LHCN-M2 (cell line): Measurements from ENCODE around the gene FABP6. TPM values are rescaled to one million over a fixed set of nuclear protein-coding genes. Genes with fewer than 3 reads are reported as not detected.
"Not testable (repeated sequence)": the region's sequence is repeated elsewhere in the genome, so short reads cannot be mapped to it uniquely, and the experiment has no call there.

Experiments used
- DNase-seq: peaks from one replicate; pipeline ENCODE4 v3.0.0-alpha.2; 2012; ENCODE audit warnings: low read depth
- total RNA-seq: library from RNA; depleted of rRNA; stranded (reverse); fragments of >200 nt; gene quantifications from 2 replicates; pipeline ENCODE4 v1.2.3, GENCODE V29; 2014

FABP6 gene
- total RNA-seq, 1 experiment from 2014 or later, result not detected

DNA sequence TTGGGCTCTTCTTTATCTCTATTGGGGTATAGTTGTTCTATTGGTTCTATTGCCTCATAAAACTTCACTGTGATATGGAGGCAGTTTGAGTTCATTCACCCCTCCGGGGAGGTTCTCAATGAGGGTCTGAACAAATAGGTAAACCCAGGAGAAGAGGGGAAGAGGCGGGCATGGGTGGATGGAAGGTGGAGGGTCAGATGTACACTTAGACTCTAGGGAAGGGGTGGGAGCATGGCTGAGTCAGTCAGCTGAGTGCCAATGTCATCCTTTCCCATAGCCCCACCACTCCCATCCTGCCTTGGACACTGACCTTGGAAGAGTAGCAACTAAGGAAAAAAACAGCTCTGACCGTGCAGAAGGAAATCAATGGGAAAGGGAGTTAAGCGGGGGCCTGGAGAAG lies 9.9 kb upstream of the FABP6 start:
- no peak for DNase-seq

DNA sequence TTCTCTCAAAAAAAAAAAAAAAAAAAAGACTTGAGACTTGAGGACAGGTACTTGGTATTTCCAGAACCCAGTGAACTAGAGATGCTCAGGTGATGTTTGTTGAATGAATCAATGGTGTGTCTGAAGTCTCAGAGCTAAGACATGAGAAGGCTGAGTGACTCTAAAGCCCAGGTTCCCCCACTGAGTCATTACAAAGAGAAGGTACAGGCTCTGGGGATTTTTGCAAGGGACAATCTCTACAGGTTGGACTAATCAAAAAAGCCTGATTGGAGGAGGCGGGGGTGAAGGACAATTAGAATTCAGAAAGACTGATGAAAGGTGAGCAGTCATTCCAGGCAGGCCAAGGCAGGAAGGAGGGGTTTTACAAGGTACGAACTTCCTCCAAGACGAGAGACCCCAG lies 8.2 kb upstream of the FABP6 start:
- no peak for DNase-seq

DNA sequence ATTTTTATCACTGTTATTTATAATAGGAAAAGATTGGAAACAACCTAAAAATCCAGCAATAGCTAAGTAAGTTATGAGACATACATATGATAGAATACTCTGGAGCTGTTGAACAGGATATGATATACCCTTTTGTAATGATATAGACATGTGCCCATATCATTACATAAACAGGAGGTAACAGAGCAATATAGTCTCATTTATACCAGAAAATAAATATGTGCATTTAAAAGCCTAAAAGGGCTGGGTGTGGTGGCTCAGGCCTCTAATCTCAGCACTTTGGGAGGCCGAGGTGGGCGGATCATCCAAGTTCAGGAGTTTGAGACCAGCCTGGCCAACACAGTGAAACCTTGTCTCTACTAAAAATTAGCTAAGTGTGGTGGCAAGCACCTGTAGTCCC lies 2.3 kb upstream of the FABP6 start:
- DNase-seq, result no peak

DNA sequence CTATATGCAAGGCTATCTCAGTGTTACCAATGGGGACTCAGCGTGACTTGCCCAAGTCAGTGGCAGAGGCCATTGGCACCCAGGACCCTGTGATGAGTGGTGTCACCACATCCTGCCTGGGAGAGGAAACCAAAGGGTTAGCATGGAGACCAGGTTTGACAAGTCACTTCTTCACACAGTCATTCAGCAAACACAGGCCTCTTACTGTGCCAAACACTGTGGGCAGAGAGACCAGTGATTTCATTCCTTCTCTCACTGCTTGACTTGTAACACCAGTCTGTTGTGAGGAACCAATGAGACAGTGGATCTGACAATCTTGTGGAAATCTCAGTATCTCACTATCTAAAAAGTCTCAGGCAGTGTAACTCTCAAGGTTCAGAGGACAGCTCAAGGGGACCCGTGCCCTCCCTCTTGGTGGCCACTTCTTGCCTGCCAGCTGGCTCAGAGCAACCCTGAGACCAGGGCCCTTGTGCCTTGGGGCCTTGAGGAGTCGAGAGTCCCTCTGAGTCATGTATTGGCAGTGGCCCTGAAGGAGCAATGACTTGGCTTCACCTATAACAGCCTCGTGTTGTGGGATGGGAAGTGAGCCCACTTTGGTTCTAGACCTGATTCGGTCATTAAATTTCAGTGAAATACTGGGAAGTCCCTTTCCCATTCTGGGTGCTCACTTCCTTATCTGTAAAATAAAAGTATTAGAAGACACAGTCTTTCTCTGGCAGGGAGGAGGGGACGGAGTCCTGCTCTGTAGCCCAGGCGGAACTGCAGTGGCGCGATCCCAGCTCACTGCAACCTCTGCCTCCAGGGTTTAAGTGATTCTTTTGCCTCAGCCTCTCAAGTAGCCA lies 1.6 kb downstream of the FABP6 start:
- no peak for DNase-seq

DNA sequence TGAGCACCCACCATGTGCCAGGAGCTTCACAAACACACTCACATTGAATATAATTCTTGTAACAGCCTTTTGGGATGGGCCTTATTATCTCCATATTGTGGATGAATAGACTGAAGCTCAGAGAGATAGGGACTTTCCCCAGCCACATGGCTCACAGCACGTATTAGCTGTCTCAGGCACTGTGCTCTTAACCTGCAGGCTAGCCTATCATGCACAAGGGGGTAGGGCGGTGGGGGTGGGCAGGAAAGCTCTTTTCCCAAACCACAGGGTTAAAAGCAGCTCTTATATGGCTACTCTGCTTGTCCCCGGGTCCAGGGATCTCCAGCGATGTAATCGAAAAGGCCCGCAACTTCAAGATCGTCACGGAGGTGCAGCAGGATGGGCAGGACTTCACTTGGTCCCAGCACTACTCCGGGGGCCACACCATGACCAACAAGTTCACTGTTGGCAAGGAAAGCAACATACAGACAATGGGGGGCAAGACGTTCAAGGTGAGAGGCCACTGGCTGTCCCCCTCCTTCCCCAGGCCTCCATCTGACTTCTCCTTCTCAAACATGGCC lies 2.6 kb downstream of the FABP6 start:
- DNase-seq, result no peak

DNA sequence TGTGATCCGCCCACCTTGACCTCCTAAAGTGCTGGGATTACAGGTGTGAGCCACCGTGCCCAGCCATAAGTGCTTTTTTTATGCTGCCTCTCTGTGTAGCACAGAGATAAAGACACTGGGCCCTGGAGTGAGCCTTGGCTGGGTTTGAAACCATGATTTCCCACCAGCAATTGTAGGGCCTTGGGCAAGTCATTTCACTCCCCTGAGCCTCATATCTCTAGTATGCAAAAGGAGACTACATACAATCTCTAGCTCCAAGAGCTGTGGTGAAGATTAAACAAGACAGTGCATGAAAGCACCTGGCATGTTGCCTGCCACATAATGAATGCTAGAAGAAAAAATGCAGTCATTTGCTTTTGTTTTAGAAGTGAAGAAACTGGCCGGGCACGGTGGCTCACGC lies 3.9 kb downstream of the FABP6 start:
- DNase-seq, result no peak

DNA sequence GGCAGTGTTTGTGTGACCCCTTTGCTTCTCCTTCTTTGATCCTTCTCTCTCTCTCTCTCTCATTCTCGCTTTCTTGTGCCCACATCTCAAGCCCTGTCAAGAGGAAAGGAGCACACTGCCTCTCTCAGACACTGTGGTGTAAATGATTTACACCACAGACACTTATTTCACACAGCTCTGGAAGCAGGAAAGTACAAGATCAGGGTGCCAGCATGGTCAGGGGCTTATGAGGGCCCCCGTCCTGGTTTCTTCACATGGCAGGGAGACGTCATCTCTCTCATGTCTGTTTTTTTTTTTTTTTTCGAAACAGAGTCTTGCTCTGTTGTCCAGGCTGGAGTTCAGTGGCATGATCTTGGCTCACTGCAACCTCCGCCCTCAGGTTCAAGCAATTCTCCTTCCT lies 6.4 kb downstream of the FABP6 start:
- DNase-seq, result no peak

DNA sequence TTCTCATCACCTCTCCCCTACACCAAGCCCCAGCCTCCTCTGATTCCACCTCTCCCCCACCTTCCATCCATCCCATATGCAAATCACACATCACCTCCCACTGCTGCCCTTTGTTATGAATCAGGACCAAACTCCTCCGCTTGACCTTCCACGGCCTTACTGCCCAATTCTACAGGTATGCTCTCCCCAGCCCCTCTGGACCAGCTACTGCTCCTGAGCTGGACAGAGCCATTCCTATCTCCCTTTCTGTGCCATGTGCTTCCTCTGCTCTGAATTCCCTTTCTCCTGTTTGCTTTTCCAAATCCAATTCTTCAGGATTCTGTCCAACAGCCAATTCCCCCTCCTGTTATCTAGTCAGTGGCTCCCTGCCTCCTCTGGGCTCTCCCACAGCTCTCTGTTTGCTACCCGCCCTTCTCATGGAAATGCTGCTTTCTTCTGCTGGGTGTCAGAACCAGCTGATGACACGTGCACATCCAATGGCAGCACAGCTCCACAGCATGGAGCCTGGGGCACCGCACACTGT lies 8.3 kb downstream of the FABP6 start:
- no peak for DNase-seq

DNA sequence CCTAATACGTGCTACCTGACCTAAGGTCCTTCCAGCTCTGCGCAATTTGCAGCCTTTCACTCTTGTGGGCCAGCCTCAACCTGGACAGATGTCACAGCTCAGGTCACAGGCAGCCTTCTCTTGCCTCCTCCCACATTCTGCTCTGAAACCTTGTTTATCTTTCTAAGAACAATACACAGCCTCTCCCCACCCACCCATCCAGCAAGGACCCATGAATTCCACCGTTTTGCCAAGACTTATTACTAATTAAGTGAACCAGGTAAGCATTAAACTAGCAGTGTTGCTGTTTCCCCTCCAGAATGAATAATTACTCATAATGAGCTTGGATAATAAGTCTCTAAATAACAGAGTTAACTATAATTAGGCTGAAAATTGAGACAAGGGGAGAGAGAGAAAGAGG lies 11.0 kb downstream of the FABP6 start:
- no peak for DNase-seq

DNA sequence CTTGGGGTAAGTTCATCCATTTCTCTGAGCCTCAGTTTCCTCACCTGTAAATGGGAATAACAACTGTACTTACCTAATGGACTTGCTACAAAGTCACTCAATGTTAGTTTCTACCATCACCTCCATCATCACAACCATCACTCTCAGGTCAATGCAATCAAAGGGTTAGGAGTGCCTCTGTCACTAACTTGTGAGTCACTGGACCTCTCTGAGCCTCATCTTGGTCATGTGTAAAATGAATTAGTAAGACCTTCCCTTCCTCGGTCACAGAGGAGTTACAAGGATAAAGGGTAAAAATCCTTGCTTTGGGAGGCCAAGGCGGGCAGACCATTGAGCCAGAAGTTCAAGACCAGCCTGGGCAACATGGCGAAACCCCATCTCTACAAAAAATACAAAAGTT lies 12.8 kb downstream of the FABP6 start:
- no peak for DNase-seq

DNA sequence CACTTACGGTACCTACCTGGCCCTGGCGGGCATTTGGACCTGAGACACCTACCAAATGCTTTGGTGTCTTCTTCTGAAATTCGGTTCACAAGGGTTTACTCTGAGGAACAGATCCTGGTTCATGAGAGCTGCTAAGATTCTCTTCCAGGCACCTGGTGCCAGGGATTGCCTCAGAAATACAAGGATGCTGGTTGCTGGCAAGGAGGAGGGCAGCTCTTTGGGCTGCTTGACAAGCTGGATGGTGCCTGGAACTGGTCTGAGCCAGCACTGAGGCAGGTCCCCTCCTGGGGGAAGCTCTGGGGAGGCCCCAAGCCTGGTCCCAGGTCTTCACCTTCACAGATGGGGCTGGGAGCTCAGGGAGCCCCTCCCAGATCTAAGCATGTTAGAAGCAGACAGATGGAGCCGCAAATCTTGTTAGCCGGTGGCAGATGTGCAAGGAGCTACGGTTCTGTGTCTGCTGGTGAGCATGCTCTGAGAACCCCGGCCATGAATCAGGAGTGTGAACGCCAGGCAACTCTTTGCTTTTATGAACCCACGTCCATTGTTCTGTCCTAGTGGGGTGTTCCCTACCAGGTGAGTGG lies 16.3 kb downstream of the FABP6 start:
- no peak for DNase-seq

DNA sequence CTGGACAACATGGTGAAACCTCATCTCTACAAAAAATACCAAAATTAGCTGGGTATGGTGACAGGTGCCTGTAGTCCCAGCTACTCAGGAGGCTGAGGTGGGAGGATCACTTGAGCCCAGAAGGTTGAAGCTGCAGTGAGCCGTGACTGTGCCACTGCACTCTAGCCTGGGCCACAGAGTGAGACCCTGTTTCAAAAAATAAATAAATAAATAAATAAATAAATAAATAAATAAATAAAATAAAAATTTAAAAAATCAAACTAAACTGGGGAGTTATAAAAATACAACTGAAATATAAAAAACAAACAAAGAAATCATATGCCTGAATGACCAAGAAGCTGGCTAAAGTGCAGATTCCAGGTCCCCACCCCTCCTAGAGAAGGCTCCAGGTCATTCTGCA lies 20.3 kb downstream of the FABP6 start:
- DNase-seq, result not testable (repeated sequence)

DNA sequence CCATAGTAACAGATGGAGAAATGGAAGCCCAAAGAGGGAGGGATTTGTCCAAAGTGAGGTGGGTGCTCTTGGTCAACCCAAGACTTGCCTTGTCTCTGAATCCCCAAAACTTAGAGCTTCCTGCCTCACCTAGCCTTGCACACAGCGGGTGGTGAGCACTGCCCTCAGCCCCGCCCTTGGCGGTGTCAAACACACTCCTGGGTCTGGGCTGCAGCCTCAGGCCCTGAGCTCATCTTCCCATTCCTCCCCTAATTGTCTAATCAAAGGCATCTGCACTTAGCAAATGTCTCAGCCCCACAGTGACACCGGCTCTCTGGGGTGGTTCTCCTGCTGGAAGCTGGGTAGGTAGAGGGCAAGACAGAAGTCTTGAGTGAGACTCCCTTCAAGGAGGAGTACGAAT lies 20.9 kb downstream of the FABP6 start:
- DNase-seq, result no peak

DNA sequence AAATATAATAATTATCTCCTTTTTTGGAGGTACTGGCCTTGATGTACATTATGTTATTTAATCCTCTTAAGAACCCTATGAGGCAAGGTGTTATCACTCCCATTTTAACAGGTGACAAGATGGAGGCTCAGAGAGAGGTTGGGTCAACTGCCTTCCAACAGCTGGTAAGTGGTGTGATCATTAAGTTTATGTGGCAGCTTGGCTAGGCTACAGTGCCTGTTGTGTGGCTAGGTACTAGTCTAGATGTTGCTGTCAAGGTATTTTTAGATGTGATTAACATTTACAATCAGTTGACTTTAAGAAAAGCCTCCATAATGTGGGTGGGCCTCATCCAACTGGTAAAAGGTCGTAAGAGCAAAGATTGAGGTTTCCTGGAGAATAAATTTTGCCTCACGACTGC lies 21.5 kb downstream of the FABP6 start:
- no peak for DNase-seq

DNA sequence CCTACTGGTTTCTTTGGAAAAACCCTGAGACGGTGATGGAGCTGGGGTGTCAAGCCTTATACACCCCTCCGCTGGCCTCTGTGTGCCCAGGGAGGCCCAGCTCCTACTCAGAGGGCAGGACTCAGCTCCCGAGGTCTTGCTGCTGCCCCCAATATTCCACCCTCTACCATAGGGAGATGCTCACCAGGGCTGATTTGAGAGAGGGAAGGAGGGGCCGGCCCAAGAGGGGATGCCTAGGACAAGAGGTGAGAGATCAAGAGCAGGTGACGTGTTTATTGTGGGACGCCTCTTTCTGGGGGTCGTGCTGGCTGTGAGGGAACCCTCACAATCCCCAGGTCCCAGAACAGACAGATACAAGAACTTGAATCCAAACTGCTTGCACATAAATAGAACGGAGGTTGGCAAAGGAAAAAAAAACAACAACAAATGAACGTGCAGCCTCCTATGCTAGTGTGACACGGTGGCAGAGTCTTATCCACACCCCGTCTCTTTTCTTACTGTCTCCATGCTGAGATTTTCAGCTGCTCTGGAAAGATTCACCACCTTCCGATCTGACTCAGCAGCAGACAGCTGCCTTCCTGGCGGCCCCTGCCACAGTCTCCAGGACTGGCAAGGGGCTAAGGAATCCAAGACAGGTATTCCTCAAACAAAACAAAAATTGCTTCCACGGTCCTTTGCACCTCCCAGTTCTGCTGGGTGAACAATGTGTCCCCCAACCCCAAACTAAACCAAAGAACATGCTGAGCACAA lies 22.3 kb downstream of the FABP6 start:
- DNase-seq, result peak; percentile 29

DNA sequence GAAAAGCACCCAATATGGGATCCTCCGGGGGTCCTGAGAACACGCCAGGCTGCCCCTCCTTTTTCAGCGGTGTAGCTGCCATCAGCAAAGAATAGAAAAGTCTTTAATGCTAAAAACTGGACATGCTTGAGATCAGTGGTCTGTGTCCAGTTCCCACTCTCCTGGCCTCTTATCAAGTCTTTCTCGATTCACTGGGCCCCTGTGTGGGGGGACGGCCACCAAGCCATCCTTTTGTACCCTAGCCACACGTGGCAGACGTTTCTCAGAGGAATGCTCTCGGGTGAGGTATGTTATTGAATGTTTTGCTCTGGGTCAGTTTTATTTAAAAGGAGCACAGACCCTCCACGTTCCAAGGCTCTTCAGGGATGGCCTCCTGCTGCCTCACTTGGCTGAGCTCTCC lies 23.6 kb downstream of the FABP6 start:
- DNase-seq, result no peak

DNA sequence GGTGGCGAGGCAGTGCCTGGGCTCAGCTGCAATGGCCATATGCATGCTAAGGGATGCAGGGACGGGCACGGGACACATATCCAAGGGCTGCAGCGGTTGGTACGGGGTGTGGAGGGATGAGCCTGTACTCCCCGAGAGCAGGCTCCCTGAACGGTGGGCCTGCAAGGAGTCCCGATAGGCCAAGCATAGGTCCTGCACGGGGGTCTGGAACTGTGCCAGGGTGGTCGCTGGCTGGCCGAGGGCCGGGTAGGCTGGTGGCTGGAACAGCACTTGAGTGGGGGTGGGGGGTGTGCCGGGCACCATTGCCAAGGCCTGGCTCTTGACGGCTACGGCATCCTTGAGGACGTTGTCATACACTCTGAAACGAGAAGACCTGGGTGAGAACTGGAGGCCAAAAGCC lies 24.1 kb downstream of the FABP6 start:
- DNase-seq, result no peak

DNA sequence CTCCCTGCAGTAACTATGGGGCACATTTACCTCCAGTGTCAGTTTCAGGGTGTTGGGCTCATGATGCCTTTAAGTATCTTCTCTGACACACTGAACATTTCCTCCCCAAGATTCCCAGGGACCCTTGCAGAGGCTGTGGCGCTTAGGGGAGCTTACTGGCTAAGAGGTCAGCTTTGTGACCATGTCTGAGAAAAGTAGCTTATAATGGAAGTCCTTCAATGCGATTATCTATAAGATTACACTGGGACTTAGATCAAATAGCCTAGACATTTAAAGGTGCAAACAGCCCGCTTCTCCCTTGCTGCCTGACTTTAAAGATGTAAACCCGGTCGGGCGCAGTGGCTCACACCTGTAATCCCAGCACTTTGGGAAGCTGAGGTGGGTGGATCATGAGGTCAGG lies 25.4 kb downstream of the FABP6 start:
- no peak for DNase-seq

DNA sequence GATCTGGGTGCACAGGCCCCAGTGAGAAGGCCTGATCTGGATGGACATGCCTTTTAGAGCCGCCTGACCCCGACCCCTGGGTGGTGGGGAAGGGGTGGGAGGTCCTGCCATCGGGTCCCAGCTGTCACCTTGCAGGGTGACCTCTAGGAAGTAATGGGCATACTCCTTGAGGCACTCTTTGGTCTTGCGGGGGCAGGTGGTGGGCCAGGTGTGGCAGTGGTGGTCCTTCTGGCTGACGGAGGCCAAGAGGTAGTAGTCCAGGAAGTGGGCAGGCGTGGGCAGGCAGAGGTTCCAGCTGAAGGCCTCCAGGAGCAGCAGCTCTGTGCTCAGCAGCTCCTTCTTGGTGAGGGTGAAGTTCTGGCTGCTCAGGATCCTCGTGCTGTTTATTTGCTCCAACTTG lies 30.0 kb downstream of the FABP6 start:
- no peak for DNase-seq

DNA sequence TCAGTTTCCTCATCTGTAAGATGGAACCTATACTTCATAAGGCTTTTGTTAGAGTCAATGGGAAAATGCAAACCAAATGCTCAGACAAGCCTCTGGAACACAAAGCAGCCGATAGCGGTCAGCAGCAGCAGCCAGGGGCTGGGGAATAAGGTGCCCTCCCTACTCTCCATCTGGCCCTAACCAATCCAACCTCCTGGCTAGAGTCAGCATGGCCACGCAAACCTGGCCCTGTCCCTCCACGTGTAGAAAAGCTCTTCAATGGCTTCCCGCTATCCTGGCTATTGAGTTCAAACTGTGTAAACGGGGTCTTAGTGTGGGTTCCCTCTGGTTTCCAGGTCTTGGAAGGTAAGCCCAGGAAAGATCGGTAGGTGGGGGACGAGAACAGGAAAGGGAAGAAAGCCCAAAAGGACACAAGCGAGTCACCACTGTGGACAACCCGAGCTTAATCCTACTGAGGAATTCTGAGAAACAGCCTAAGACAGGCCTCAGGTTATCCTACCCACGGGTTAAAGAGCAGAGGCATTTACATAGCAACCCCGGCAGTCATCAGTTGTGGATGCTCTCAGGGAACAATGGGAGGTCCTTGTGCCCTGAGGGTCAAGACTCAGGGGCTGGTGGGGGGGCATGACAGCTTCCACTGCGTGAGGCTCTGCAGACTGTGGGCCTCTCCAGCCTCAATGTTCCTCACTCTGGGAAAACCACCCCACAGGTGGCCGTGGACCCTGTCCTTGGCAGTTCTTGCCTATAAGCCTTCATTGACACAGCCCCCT lies 30.9 kb downstream of the FABP6 start:
- no peak for DNase-seq
